GM12865 (cell line): ENCODE results near the gene ENOPH1.

Source experiments
- DNase-seq: peaks from one replicate; pipeline ENCODE4 v3.0.0; 2010; ENCODE audit warnings: low read depth
- H3K4me3 ChIP-seq: 2 replicates; pipeline ENCODE4 v1.5.1; 2011; ENCODE audit warnings: mild to moderate bottlenecking, low read depth, low read length, control low read depth
- CTCF ChIP-seq: IDR thresholded peaks from 2 replicates; pipeline ENCODE4 v1.5.1; 2011; ENCODE audit warnings: low read length, control low read depth, low read depth, inconsistent platforms; ENCODE audit not compliant: insufficient read depth; ENCODE audit errors: missing control alignments

The ENOPH1 gene

GRCh38 chr4:82452026-82452425, 21.6 kb downstream of the ENOPH1 start:
- no peak for TF ChIP-seq CTCF

GRCh38 chr4:82457266-82457665, 26.9 kb downstream of the ENOPH1 start:
- TF ChIP-seq CTCF = no peak
- no peak overlapping the region for H3K4me3 ChIP-seq
- DNase-seq = no peak

More at GRCh38 chr4:82452026-82452425, 21.6 kb downstream of the ENOPH1 start:
- no peak overlapping the region for H3K4me3 ChIP-seq
- DNase-seq = no peak

GRCh38 chr4:82458729-82459128, 28.3 kb downstream of the ENOPH1 start:
- no peak overlapping the region for H3K4me3 ChIP-seq
- TF ChIP-seq CTCF = no peak
- DNase-seq = no peak

DNA sequence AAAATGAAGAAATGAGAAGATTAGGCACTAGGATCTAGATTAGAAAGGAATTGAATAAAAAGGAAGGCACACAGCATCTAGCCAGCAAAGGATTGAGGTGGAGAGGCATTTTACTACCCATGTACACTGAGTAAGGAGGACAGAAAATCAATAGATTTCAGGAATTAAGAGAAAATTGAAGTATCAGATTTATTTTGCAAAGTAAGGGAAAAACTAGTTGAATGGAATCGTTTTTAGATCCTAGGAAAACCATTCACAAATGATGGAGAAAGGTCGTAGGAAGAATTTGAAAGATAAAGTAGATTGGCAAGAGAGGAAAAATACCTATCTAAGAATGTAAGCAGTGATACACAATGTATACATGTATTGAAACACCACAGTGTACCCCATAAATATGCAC, 31.3 kb downstream of the ENOPH1 start:
- TF ChIP-seq CTCF = no peak
- no peak overlapping the region for H3K4me3 ChIP-seq
- DNase-seq = no peak

DNA sequence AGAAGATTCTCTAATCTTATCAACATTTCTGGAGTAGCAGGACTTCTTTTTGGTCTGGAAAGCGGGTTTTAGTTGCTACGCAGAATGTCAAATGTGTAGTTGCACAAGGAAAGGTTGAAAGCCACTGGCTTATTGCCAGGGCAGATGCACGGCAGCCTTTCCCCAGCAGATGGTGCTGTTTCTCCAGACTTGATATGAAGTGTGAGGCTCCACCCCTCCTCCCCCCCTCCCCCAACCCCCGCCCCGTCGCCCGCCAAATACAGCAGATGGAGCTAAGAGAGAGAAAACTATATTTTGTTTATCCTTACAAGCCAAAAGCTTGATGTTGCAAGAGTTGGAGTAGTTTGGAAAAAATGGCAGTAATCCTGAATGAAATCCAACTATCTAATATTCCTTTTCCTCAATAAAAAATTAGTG, 32.0 kb downstream of the ENOPH1 start:
- peak; percentile 75 for TF ChIP-seq CTCF
- DNase-seq = peak; percentile 84
- H3K4me3 ChIP-seq = no peak overlapping the region

DNA sequence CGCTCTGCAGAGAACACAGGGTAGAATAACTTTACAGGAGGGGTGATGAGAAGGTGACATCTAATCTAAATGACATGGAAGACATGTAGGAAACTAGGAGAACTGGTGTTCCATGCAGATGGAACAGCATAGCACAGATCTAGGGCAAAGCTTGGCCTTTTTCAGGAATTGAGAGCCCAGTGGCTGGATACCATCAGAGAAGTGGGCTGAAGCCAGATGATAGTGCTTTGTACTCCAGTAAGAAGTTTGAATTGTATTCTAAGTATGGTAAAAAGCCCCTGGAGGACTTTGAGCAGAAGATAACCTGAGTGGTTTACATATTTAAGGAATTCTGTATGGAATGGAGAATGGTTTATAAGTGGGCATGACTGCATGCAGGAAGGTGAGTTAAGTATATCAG, 32.8 kb downstream of the ENOPH1 start:
- no peak for TF ChIP-seq CTCF
- no peak for DNase-seq
- no peak overlapping the region for H3K4me3 ChIP-seq

DNA sequence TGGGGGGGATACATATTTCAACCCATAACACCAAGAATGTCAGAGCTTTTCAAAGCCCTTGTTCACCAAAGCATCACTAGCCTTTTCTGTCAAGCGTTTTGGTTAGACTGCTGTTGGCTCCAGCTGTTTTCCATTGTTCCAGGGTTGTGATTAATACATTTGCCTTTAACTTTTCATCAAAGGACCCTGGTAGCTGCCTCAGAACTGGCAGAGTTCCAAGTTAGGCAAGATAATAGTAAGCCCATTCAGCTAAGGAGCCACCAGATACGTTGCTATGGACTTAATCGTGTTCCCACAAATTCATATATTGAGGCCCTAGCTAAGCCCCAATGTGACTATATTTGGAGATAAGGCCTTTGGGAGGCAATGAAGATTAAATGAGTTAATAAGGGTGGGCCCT, 37.1 kb downstream of the ENOPH1 start:
- no peak for TF ChIP-seq CTCF
- DNase-seq = no peak

More for the DNA sequence above, 37.1 kb downstream of the ENOPH1 start:
- no peak overlapping the region for H3K4me3 ChIP-seq
